ENCODE data around the gene TFB2M.

DNA sequence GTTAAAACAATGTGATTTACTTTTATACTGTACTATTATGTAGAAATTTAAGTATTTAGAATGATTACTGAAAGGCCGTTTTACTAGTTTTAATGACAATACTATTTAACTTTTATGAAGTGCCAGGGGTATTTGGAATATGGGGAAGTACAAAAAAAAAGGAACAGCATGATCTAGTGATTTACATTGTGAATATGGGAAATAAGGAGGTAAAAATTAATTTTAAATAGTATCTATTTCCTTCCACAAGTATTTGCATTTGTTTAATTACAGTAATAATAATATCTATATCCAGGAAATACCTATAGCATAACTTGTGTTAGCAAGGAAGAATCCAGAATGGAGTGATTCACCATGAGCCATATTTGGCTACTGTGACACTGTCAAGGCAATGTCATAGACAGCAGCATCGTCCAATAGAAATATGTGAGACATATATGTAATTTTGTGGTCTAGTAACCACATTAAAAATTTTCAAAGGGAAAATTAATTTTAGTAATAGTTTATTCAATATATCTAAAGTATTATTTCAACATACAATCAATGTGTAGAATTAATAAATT is 22.2 kb upstream of the TFB2M start:
- TF ChIP-seq POLR2A (IDR thresholded peaks at IDR 0.05; ENCODE audit: low read depth, low read length) (no peak), POLR2AphosphoS5 (IDR thresholded peaks at IDR 0.05; ENCODE audit: low read depth, low read length) (no peak), TAF1 (IDR thresholded peaks at IDR 0.05; ENCODE audit: low read depth, low read length) (no peak), SPI1 (IDR thresholded peaks at IDR 0.05; ENCODE audit: low read depth, low read length) (no peak), PAX5 (IDR thresholded peaks at IDR 0.05; ENCODE audit: insufficient read depth, low read length, severe bottlenecking) (no peak)

Data from GM12891 (cell line).